Nephron (organoid): ENCODE data around the gene FOXO1.
A peak's percentile ranks its signal among the peaks of the same experiment; 100 is the strongest.

ENCODE experiments used
- H3K27ac Mint-ChIP-seq, 3 experiments: 2 replicates each; pipeline ENCODE4 v1.8.0; 2020; ENCODE audit warnings: mixed read lengths in 3 of 3, mild to moderate bottlenecking in 2 of 3, moderate library complexity in 1 of 3
- H3K27me3 Mint-ChIP-seq: 2 replicates; pipeline ENCODE4 v1.8.0; 2021; ENCODE audit warnings: low read depth, mild to moderate bottlenecking, moderate library complexity, mixed read lengths
- H3K36me3 Mint-ChIP-seq: 2 replicates; pipeline ENCODE4 v1.8.0; 2020; ENCODE audit warnings: low read depth, mixed read lengths
- H3K4me1 Mint-ChIP-seq: 2 replicates; pipeline ENCODE4 v1.8.0; 2020; ENCODE audit warnings: mixed read lengths
- H3K4me3 Mint-ChIP-seq, 3 experiments: 2 replicates each; pipeline ENCODE4 v1.8.0; 2020; ENCODE audit warnings: mild to moderate bottlenecking in 3 of 3, mixed read lengths in 3 of 3, moderate library complexity in 2 of 3
- H3K9me3 Mint-ChIP-seq: 2 replicates; pipeline ENCODE4 v1.8.0; 2020; ENCODE audit warnings: mixed read lengths
- CTCF ChIP-seq, 3 experiments: fragments of 200-600 bp; sonication (generic); IDR thresholded peaks; one replicate each; pipeline ENCODE4 v1.5.0; 2021; ENCODE audit warnings: antibody characterized with exemption in 3 of 3; ENCODE audit not compliant: unreplicated experiment in 3 of 3

The FOXO1 gene

GRCh38 chr13:40562975-40563349 lies 103.5 kb downstream of the FOXO1 start:
- peaks cover 16% of the 10 kb centered on the region for H3K36me3 Mint-ChIP-seq
- H3K9me3 Mint-ChIP-seq: no peaks in the 10 kb centered on the region
- H3K27ac Mint-ChIP-seq: no peak overlapping the region
- no peak overlapping the region for H3K4me3 Mint-ChIP-seq
- H3K27me3 Mint-ChIP-seq: peaks cover 6% of the 10 kb centered on the region
- no peak for TF ChIP-seq CTCF (IDR thresholded peaks at IDR 0.05; ENCODE audit: unreplicated experiment in 3 of 3)
- H3K4me1 Mint-ChIP-seq: peaks cover 61% of the 10 kb centered on the region

GRCh38 chr13:40559915-40560314 lies 106.5 kb downstream of the FOXO1 start:
- peaks cover 59% of the 10 kb centered on the region for H3K4me1 Mint-ChIP-seq
- H3K4me3 Mint-ChIP-seq: no peak overlapping the region
- H3K36me3 Mint-ChIP-seq: peaks cover 16% of the 10 kb centered on the region
- H3K9me3 Mint-ChIP-seq: no peaks in the 10 kb centered on the region
- no peak overlapping the region for H3K27ac Mint-ChIP-seq
- peaks cover 6% of the 10 kb centered on the region for H3K27me3 Mint-ChIP-seq
- TF ChIP-seq CTCF (IDR thresholded peaks at IDR 0.05; ENCODE audit: unreplicated experiment in 3 of 3): no peak

- peaks cover 16% of the 10 kb centered on the region for H3K36me3 Mint-ChIP-seq
- H3K4me3 Mint-ChIP-seq: no peak overlapping the region
- TF ChIP-seq CTCF (IDR thresholded peaks at IDR 0.05; ENCODE audit: unreplicated experiment in 3 of 3): no peak
- no peaks in the 10 kb centered on the region for H3K27me3 Mint-ChIP-seq
- H3K4me1 Mint-ChIP-seq: peaks cover 52% of the 10 kb centered on the region
- no peak overlapping the region for H3K27ac Mint-ChIP-seq
- no peaks in the 10 kb centered on the region for H3K9me3 Mint-ChIP-seq
Measured at GRCh38 chr13:40558656-40559055, 107.8 kb downstream of the FOXO1 start.

- Mint-ChIP-seq H3K27me3 (no peaks in the 10 kb centered on the region), H3K27ac (no peak overlapping the region), H3K9me3 (no peaks in the 10 kb centered on the region), H3K4me3 (no peak overlapping the region), H3K4me1 (peaks cover 45% of the 10 kb centered on the region), H3K36me3 (peaks cover 16% of the 10 kb centered on the region)
- no peak for TF ChIP-seq CTCF (IDR thresholded peaks at IDR 0.05; ENCODE audit: unreplicated experiment in 3 of 3)
Measured at GRCh38 chr13:40556453-40556852, 110.0 kb downstream of the FOXO1 start.

GRCh38 chr13:40553356-40553755 lies 113.1 kb downstream of the FOXO1 start:
- Mint-ChIP-seq H3K9me3 (no peaks in the 10 kb centered on the region), H3K36me3 (no peaks in the 10 kb centered on the region), H3K4me3 (no peak overlapping the region), H3K27me3 (no peaks in the 10 kb centered on the region), H3K27ac (peak overlapping the region in 1 of 3 experiments; percentile 13), H3K4me1 (peaks cover 32% of the 10 kb centered on the region)
- TF ChIP-seq CTCF (IDR thresholded peaks at IDR 0.05; ENCODE audit: unreplicated experiment in 3 of 3): no peak

- TF ChIP-seq CTCF (IDR thresholded peaks at IDR 0.05; ENCODE audit: unreplicated experiment in 3 of 3): no peak
- Mint-ChIP-seq H3K4me1 (peaks cover 36% of the 10 kb centered on the region), H3K27ac (peak overlapping the region in 1 of 3 experiments; percentile 13), H3K4me3 (no peak overlapping the region), H3K9me3 (no peaks in the 10 kb centered on the region), H3K36me3 (no peaks in the 10 kb centered on the region), H3K27me3 (no peaks in the 10 kb centered on the region)
Measured at GRCh38 chr13:40552895-40553294, 113.5 kb downstream of the FOXO1 start.
